HFFc6 (cell line): ENCODE measurements around the gene IGFBP7. TPM values are rescaled to one million over a fixed set of nuclear protein-coding genes. Genes with fewer than 3 reads are reported as not detected.

Experiments used
- DNase-seq: peaks from one replicate; pipeline ENCODE4 v3.0.0-alpha.2; 2018
- H3K27ac Mint-ChIP-seq: 2 replicates; pipeline ENCODE4 v1.8.0; 2020; ENCODE audit warnings: mild to moderate bottlenecking, mixed read lengths
- H3K27me3 Mint-ChIP-seq: 2 replicates; pipeline ENCODE4 v1.8.0; 2021; ENCODE audit warnings: mild to moderate bottlenecking, moderate library complexity, mixed read lengths; ENCODE audit not compliant: insufficient read depth
- H3K36me3 Mint-ChIP-seq: 2 replicates; pipeline ENCODE4 v1.8.0; 2021; ENCODE audit warnings: low read depth, mixed read lengths
- H3K4me1 Mint-ChIP-seq: 2 replicates; pipeline ENCODE4 v1.8.0; 2020; ENCODE audit warnings: low read depth, mixed read lengths
- H3K4me3 Mint-ChIP-seq: 2 replicates; pipeline ENCODE4 v1.8.0; 2020; ENCODE audit warnings: mild to moderate bottlenecking, moderate library complexity, mixed read lengths
- H3K9me3 Mint-ChIP-seq: 2 replicates; pipeline ENCODE4 v1.8.0; 2020; ENCODE audit warnings: mild to moderate bottlenecking, mixed read lengths
- total RNA-seq, 6 experiments: library from RNA; stranded (reverse); fragmentation: NEBNext Ultra II Directional; extraction: Animal tissue kit (Norgen Biotek cat#: 25700); gene quantifications; 2 replicates in 1 of 6; 3 replicates in 5 of 6; pipeline ENCODE4 v1.2.3, GENCODE V29; 2021
- TF ChIP-seq, protein P1 (sequence below): fragments of 200-600 bp; sonication (generic); IDR thresholded peaks from 2 replicates; pipeline ENCODE4 v1.5.0; 2021; ENCODE audit warnings: antibody characterized with exemption, mild to moderate bottlenecking

The IGFBP7 gene
- total RNA-seq, 6 experiments from 2014 or later = 464 to 821 (median 485) TPM

GRCh38 chr4:57131849-57132742, 21.9 kb upstream of the IGFBP7 start:
- Mint-ChIP-seq H3K27ac (no peak overlapping the region), H3K36me3 (peaks cover 14% of the 10 kb centered on the region), H3K9me3 (peaks cover 16% of the 10 kb centered on the region), H3K4me1 (peaks cover 42% of the 10 kb centered on the region), H3K4me3 (no peak overlapping the region), H3K27me3 (no peaks in the 10 kb centered on the region; the same call in 1 of the 2 replicates)
- TF ChIP-seq, protein P1, sequence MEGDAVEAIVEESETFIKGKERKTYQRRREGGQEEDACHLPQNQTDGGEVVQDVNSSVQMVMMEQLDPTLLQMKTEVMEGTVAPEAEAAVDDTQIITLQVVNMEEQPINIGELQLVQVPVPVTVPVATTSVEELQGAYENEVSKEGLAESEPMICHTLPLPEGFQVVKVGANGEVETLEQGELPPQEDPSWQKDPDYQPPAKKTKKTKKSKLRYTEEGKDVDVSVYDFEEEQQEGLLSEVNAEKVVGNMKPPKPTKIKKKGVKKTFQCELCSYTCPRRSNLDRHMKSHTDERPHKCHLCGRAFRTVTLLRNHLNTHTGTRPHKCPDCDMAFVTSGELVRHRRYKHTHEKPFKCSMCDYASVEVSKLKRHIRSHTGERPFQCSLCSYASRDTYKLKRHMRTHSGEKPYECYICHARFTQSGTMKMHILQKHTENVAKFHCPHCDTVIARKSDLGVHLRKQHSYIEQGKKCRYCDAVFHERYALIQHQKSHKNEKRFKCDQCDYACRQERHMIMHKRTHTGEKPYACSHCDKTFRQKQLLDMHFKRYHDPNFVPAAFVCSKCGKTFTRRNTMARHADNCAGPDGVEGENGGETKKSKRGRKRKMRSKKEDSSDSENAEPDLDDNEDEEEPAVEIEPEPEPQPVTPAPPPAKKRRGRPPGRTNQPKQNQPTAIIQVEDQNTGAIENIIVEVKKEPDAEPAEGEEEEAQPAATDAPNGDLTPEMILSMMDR = no peak
- DNase-seq = no peak

DNA sequence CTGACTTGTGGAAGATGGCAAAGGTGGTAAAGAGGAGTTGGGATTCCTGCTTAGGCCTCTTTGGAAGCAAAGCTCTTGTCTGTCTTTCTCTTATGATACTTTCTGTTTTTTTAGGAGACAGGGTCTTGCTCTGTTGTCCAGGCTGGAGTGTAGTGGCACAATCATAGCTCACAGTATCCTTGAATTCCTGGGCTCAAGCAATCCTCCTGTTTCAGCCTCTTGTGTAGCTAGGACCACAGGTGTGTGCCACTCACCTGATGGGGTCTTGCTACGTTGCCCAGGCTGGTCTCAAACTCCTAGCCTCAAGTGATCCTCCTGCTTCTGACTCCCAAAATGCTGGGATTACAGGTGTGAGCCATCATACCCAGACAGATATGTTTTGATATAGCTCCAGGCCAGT, 19.3 kb upstream of the IGFBP7 start:
- H3K27me3 Mint-ChIP-seq = no peaks in the 10 kb centered on the region; the same call in 1 of the 2 replicates
- H3K9me3 Mint-ChIP-seq = peaks cover 23% of the 10 kb centered on the region
- H3K4me1 Mint-ChIP-seq = peaks cover 28% of the 10 kb centered on the region
- no peak for DNase-seq
- H3K4me3 Mint-ChIP-seq = no peak overlapping the region
- no peak overlapping the region for H3K27ac Mint-ChIP-seq
- TF ChIP-seq, protein P1 = no peak
- peaks cover 24% of the 10 kb centered on the region for H3K36me3 Mint-ChIP-seq

DNA sequence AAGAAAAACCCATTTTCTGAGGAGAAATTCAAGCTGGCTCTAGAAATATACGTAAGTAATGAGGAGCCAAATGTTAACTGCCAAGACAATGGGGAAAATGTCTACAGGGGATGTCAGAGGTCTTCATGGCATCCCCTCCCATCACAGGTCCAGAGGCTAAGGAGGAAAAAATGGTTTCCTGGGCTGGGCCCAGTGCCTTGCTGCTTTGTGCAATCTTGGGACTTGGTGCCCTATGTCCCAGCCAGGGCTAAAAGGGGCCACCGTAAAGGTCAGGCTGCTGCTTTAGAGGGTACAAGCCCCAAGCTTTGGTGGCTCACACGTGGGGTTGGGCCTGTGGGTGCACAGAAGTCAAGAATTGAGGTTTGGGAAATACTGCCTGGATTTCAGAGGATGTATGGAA, 17.2 kb upstream of the IGFBP7 start:
- Mint-ChIP-seq H3K9me3 (peaks cover 28% of the 10 kb centered on the region), H3K27me3 (no peaks in the 10 kb centered on the region; the same call in 1 of the 2 replicates), H3K4me3 (no peak overlapping the region), H3K27ac (no peak overlapping the region), H3K36me3 (peaks cover 30% of the 10 kb centered on the region), H3K4me1 (peaks cover 17% of the 10 kb centered on the region)
- no peak for DNase-seq
- TF ChIP-seq, protein P1 = no peak

DNA sequence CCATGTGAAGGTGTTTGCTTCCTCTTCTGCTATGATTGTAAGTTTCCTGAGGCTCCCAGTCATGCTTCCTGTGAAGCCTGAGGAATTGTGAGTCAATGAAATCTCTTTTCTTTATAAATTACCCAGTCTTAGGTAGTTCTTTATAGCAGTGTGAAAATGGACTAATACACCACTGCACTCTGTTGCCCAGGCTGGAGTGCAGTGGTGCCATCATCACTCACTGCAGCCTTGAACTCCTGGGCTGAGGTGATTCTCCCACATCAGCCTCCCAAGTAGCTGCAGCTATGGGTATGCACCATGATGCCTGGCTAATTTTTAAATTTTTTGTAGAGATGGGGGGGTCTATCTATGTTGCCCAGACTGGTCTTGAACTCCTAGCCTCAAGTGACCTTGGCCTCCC, 15.8 kb upstream of the IGFBP7 start:
- Mint-ChIP-seq H3K27ac (no peak overlapping the region), H3K4me3 (no peak overlapping the region), H3K36me3 (peaks cover 30% of the 10 kb centered on the region), H3K9me3 (peaks cover 28% of the 10 kb centered on the region), H3K27me3 (no peaks in the 10 kb centered on the region; the same call in 1 of the 2 replicates), H3K4me1 (peaks cover 4% of the 10 kb centered on the region; the same call in 1 of the 2 replicates)
- no peak for DNase-seq
- TF ChIP-seq, protein P1 = no peak

DNA sequence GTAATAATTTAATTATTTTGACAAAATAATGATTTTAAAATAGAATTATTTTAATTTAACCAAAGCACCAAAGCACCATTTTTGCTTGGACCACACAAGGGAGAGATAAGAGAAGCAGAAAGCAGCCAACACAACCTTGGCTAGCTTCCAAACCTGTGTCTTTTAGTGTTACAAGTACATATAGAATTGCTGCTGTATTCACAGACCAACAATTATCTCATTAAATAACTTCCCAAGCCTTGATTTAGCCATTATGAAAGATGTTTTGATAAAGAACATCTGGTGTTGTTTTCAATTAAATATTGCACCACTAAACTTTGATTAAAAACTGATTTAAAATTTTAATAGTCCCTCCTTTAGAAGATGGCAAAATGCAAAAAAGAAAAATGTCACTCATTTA, 14.0 kb upstream of the IGFBP7 start:
- Mint-ChIP-seq H3K27me3 (no peaks in the 10 kb centered on the region), H3K4me3 (no peak overlapping the region), H3K9me3 (peaks cover 28% of the 10 kb centered on the region), H3K4me1 (peaks cover 17% of the 10 kb centered on the region), H3K36me3 (peaks cover 30% of the 10 kb centered on the region), H3K27ac (no peak overlapping the region)
- TF ChIP-seq, protein P1 = no peak
- no peak for DNase-seq
